Measurements from ENCODE around the gene CCDC149.

- TF ChIP-seq POLR2AphosphoS5 (IDR thresholded peaks at IDR 0.05; ENCODE audit: borderline replicate concordance, low read depth, low read length) (no peak), EZH2 (IDR thresholded peaks at IDR 0.05) (no peak)
Measured at GRCh38 chr4:24914460-24914859, 1.6 kb upstream of the CCDC149 start.

Measured in SK-N-MC (cell line).